PFSK-1 (cell line): ENCODE results near the gene MAP2K5.

Source experiments
- FOXP2 ChIP-seq: optimal IDR thresholded peaks from 2 replicates; pipeline ENCODE3; 2011; ENCODE audit warnings: borderline replicate concordance, control low read depth, inconsistent platforms; ENCODE audit not compliant: insufficient read depth; ENCODE audit errors: extremely low read length, extremely low read depth
- POLR2AphosphoS5 ChIP-seq: IDR thresholded peaks from 2 replicates; pipeline ENCODE4 v1.6.1; 2012; ENCODE audit warnings: low read depth, mild to moderate bottlenecking, control low read depth, low read length, moderate library complexity
- REST ChIP-seq, 2 experiments: IDR thresholded peaks; 2 replicates each; pipeline versions ENCODE4 v1.6.1 to v1.8.0; 2011 to 2012; ENCODE audit warnings: low read depth in 2 of 2, low read length in 2 of 2, control low read depth in 1 of 2, inconsistent platforms in 1 of 2, mild to moderate bottlenecking in 1 of 2, moderate library complexity in 1 of 2; ENCODE audit not compliant: insufficient read depth in 1 of 2
- SIN3A ChIP-seq: IDR thresholded peaks from 2 replicates; pipeline ENCODE4 v1.6.1; 2012; ENCODE audit warnings: mild to moderate bottlenecking, low read length, moderate library complexity, borderline replicate concordance; ENCODE audit not compliant: insufficient read depth
- TAF1 ChIP-seq: IDR thresholded peaks from 2 replicates; pipeline ENCODE4 v1.6.1; 2012; ENCODE audit warnings: low read length, control low read depth, borderline replicate concordance; ENCODE audit not compliant: insufficient read depth

- TF ChIP-seq REST (IDR thresholded peaks at IDR 0.05; ENCODE audit: insufficient read depth in 1 of 2, low read depth in 2 of 2, low read length in 2 of 2) (no peak), TAF1 (no peak), POLR2AphosphoS5 (no peak), SIN3A (no peak), FOXP2 (no peak)
Observed at GRCh38 chr15:67690936-67691335, 148.4 kb downstream of the MAP2K5 start.
